Peyer's patch (tissue), 4 donors: ENCODE data around the gene MISP.

Experiments
- CTCF ChIP-seq, 6 experiments: fragments of 450-650 bp in 4 of 6; fragments of 200-600 bp in 2 of 6; sonication (generic) in 1 of 6; IDR thresholded peaks; one replicate each; pipeline ENCODE4 v1.5.1; 2017 to 2019; ENCODE audit warnings: antibody characterized with exemption in 6 of 6, mild to moderate bottlenecking in 3 of 6, moderate library complexity in 1 of 6
- POLR2A ChIP-seq, 2 donors: fragments of 450-650 bp; IDR thresholded peaks; one replicate each; pipeline ENCODE4 v1.5.1; 2017; ENCODE audit warnings: antibody characterized with exemption in 2 of 2, mild to moderate bottlenecking in 2 of 2, moderate library complexity in 2 of 2

DNA sequence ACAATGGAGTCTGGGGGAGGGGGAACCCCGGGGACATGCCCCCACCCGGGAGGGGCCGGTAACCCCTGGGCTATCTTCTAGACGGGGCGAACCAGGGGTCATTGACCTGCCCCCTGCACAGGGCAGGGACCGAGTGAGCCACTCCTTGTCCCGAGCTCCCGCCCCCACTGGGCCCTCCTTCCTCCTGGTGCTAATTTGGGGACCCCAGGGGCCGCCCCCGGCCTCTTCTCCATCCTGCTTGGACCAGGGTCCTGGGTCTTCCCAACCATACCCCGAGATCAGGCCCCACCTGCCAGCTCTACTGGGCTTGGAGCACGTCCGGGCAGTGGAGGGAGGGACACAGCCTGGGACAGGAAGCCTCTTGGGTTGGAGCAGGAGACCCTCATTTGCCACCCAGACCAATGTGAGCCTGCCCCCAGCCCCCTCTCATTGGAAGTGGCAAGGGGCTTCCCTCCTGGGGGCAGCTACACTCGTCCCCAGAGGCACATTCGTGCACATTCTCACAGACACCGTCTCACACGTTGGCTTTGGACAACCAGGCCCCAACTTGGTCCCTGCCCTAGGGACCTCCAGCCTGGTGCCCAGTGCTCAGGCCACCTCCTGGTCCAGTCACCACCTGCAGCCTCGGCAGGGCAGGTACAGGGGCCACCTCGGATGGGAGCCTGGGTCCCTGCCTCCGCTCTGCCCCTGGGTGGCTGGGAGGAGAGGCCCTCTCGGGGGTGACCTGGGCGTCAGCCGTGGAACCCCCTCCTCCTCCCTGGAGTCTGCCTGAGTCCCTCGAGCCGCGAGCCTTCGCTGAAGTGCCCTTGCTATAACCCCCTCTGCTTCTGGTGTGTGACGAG lies 3.3 kb upstream of the MISP start:
- TF ChIP-seq CTCF (IDR thresholded peaks at IDR 0.05) (no peak), POLR2A (IDR thresholded peaks at IDR 0.05) (no peak)
